Stimulated activated CD8-positive, alpha-beta memory T cell treated with anti-CD3 and anti-CD28 coated beads, Interleukin-15, amount 100 ng/mL, for 48 hours (primary cell): ENCODE data around the gene DUSP3.
A peak's percentile ranks its signal among the peaks of the same experiment; 100 is the strongest.

Experiments
- DNase-seq, 2 donors: peaks; one replicate each; pipeline ENCODE4 v3.0.0-alpha.2; 2020; ENCODE audit warnings: low read depth in 2 of 2

Gene DUSP3

GRCh38 chr17:43733956-43734355 lies 44.8 kb downstream of the DUSP3 start:
- no peak for DNase-seq

- DNase-seq: no peak
Measured at GRCh38 chr17:43732958-43733357, 45.8 kb downstream of the DUSP3 start.

- no peak for DNase-seq
Measured at GRCh38 chr17:43728081-43728480, 50.7 kb downstream of the DUSP3 start.

- no peak for DNase-seq
Measured at GRCh38 chr17:43723697-43724359, 54.9 kb downstream of the DUSP3 start.

GRCh38 chr17:43722870-43723665 lies 55.7 kb downstream of the DUSP3 start:
- DNase-seq: no peak

- no peak for DNase-seq
Measured at GRCh38 chr17:43722269-43722619, 56.5 kb downstream of the DUSP3 start.

- DNase-seq: no peak
Measured at GRCh38 chr17:43721537-43722268, 57.1 kb downstream of the DUSP3 start.

- DNase-seq: peak; percentile 64 to 65
Measured at GRCh38 chr17:43720311-43721060, 58.3 kb downstream of the DUSP3 start.

- DNase-seq: no peak
Measured at GRCh38 chr17:43719578-43719977, 59.2 kb downstream of the DUSP3 start.

- DNase-seq: no peak
Measured at GRCh38 chr17:43718544-43718943, 60.2 kb downstream of the DUSP3 start.

- DNase-seq: no peak
Measured at GRCh38 chr17:43717913-43718312, 60.9 kb downstream of the DUSP3 start.
